HG02571 (cell line): ENCODE measurements around the gene SLC6A19.

Experiments used
- ATAC-seq: cut with Tn5 transposase; IDR thresholded peaks from one replicate; pipeline ENCODE4 v1.9.1; 2021; ENCODE audit warnings: mild to moderate bottlenecking, moderate library complexity; ENCODE audit not compliant: unreplicated experiment

Gene SLC6A19

DNA sequence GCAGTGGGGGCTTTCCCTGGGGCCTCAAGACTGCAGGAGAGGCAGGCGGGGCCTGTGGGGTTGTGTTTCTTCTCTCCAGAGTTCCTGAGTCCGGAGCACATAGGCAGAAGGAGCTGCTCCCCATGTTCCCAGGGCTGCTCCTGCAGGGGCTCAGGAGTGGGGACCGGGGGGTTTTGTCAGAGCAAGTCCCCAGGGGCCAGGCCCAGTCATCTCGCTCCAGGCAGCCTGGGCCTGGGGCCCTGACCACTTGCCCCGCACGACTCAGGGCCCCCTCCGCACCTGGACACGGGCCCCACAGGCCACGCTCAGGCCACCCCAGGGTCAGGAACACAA is 22.0 kb upstream of the SLC6A19 start:
- no peak for ATAC-seq

DNA sequence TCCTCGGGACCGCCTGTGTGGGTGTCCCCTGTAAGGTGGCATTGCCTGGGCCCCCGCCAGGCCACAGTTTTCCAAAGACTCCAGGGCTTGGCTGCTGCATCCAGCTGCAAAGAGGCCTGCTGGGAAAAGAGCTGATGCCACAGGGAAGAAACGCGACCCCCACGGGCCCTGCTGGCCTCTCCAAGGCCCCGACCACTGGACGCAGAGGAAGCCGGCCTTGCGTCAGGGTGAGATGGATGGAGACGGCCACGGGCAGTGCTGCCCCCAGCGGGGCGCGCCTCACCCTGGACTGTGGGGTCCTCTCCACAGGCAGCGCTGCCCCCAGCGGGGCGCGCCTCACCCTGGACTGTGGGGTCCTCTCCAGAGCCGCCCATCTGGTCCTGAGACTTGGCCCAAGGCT is 21.3 kb upstream of the SLC6A19 start:
- ATAC-seq: no peak

DNA sequence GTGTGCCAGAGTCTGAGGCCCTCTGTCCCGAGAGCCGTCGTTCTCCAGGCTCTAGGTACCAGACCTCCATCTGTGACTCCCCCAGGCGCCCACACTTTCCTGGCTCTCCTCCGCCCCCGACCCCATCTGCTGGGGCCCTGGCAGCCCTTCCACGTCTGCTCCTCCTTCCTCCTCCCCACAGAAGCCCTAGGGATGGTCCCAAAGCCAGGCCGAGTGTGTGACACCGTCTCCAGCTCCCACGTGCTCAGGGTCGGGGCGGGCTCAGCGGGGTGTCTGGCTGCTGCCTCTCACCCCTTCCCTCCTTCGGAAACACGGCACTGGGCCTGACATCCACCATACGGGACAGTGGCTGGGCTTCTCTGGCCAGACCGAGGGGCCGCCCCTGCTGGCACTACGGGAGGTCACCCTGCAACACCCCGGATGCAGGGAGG is 20.5 kb upstream of the SLC6A19 start:
- no peak for ATAC-seq

DNA sequence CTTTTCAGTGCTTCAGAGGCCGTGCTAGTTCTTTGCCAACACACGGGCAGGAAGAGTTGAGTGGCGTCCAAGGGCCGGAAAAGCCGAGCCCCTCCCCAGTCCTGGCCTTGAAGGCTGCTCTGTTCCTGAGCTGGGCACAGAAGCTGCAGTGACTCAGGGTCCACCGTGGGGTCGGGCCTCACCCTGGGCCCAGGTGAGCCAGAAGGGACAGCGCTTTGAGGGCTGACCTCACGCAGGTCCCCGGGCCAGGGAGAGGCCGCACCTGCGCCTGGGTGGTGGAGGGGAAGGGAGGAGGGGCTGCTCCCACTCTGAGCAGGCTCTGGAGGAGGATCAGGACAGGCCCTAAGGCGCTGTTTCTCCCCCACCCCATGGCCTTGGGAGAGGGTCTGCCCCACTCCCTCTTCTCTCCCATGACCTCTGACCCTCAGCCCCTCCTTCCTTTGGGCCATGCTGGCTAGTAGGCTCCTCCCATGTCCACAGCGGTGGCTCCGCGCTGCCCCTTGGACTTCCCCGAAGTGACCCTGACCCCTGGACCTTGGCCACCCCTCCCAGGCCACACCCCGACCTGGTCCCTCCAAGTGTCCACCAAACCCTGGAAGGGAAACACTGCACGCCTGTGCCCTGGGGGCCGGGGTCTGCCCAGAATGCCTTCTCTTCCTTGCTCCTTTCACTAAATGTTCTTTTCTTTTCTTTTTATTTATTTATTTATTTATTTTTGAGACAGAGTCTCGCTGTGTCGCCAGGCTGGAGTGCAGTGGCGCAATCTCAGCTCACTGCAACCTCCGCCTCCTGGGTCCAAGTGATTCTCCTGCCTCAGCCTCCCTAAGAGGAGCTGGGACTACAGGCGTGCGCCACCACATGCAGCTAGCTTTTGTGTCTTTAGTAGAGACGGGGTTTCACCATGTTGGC is 19.7 kb upstream of the SLC6A19 start:
- ATAC-seq: no peak

- no peak for ATAC-seq
Measured at GRCh38 chr5:1182360-1182632, 19.1 kb upstream of the SLC6A19 start.

DNA sequence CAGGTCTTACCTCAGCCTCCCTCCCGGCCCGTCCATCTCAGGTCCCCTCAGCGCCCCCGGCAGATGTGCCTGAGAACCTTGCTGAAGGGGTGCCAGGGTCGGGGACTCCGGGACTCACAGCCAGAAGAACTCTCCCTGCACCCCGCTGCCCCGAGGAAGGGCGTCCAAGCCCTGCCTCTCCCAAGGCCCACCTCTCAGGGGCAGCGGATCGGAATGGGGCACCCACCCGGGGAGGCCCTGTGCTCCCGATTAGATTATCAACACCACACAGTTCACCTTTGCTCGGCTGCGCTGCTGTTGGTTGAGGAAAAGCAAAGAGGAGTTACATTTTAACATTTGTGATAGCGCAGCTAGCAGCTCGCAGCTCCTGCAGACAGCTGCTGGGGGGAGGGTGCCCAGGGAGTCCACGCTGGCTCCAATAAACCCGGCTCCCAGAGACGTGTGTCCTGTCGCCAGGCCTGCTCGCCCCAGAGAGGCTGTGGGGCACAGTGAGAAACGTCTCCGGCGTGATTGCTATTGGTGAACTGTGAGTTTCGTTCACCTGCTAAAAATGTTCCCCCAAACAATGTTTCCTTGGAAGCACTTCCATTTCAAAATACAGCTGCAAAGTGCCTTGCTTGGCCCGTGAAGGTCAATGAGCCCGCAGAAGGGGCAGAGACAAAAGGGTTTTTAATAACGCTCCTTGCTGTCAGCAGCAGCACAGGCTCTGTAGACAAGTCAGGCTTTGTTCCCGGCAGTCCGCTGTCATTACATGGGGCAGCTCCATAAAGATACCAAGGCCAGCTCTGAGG is 18.6 kb upstream of the SLC6A19 start:
- ATAC-seq: no peak

- no peak for ATAC-seq
Measured at GRCh38 chr5:1183424-1184162, 17.8 kb upstream of the SLC6A19 start.

DNA sequence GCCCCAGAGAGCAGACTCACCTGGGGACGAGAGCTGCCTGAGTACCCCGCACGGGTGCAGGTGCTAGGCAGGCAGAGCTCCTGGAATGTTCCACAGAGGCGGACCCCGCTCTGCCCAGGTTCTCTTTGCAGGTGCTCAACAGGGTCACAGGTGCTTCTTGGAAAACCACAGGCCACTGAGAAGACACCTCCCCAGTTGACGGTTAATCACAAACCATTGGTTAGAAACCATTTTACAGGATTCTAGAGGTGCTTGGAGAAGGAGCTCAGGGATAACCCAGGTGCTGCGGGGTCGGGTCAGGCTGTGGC is 17.3 kb upstream of the SLC6A19 start:
- ATAC-seq: no peak

DNA sequence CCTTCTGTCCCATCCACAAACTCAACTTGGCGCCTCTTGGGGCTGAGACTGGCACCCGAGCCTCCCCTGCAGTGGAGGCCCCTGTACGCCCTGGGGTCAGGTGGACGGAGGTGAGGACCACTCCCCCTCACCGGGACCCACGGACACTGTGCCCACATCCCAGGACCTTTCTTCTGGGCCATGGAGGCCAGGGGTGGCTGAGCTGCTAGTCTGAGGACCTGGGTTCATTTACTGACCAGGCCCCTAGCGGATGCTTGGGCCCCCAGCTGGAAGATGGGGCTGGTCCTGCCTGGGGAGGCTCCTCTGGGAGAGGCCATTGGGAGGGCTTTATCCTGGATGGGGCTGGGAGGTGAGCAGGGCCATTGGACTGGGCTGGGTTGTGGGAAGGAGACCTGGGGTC is 16.9 kb upstream of the SLC6A19 start:
- no peak for ATAC-seq

GRCh38 chr5:1185038-1185627 is 16.3 kb upstream of the SLC6A19 start:
- no peak for ATAC-seq

GRCh38 chr5:1185629-1186350 is 15.6 kb upstream of the SLC6A19 start:
- ATAC-seq: no peak

DNA sequence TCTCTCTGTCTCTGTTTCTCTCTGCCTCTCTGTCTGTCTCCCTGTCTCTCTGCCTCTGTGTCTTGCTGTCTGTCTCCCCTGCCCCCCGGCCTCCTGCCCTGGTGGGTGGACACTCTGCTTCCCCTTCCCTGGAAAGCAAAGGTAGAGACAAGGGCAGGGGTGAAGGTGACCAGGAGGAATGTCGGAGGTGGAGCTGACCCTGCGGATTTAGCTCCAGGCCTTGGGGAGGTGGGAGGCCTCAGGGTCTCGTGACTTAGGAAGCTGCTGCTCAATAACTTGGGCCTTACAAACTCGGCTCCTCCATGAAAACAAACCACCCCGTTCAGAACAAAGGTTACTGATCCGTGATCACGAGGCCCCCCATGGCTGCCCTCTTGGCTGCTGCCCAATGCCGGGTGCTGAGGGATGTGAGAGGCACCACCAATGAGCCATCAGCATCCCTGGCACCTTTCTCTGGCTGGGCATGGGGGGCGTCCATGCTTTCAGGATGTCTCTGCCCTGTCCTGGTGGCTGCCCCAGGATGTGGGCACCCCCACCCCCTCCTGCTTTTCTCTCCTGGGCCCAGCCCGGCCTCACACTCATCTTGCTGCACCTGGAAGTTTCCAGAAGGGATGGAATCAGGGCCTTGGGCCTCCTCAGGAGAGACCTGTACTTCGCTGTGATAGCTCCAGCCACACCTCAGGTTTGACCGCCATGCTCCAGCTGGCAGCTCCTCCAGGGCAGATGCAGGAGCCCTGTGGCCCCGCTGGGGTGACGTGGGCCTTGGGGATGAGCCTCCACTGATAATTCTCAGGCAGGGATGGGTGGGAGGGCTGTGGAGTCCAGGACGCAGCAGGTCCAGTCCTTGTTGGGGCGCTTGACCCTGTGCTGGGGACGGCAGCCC is 14.8 kb upstream of the SLC6A19 start:
- ATAC-seq: no peak

GRCh38 chr5:1187234-1187949 is 14.0 kb upstream of the SLC6A19 start:
- no peak for ATAC-seq

DNA sequence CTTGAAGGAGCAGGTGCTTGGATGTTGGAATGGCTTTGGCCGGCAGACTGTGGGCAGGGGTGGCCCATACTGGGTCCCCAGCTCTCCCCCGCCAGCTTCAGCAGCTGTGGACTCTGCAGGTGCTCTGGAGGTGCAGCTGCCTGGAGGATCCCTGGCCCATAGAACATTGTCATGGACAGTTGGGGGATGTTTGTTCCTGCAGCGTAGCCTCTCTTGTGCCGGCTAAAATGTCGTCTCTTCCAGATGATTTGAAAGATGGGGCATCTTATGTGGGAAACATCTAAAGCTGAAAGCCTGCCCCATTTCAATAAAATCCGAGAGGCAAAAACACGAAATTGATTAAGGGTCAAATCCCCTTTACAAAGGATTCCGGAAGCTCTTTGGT is 13.5 kb upstream of the SLC6A19 start:
- ATAC-seq: no peak

GRCh38 chr5:1188464-1188863 is 12.9 kb upstream of the SLC6A19 start:
- ATAC-seq: no peak

GRCh38 chr5:1189269-1189668 is 12.1 kb upstream of the SLC6A19 start:
- no peak for ATAC-seq

GRCh38 chr5:1190278-1190677 is 11.1 kb upstream of the SLC6A19 start:
- ATAC-seq: no peak

DNA sequence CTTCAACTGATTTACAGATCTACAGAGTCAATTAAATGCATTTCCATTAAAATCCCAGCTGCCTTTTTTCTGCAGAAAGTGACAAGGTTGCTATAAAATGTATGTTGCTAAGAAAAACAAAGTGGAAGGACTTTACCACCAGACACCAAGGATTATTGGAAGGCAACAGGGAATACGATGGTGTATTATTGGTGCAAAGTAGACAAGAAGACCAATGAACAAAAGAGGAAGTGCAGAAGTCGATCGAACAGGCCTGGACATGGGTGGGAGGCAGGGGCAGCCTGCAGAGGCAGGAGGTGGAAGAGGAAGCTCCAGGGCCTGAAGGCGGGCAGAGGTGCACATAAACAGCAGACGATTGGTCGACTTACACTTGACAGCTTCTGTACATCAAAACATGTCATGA is 10.6 kb upstream of the SLC6A19 start:
- ATAC-seq: no peak

- ATAC-seq: no peak
Measured at GRCh38 chr5:1192971-1193590, 8.3 kb upstream of the SLC6A19 start.
